ENCODE results near the gene FNBP1L. TPM values are rescaled to one million over a fixed set of nuclear protein-coding genes. Genes with fewer than 3 reads are reported as not detected.

Gene FNBP1L
- total and polyA plus RNA-seq, 3 donors from 2014 or later: 21.9 to 54.4 (median 46.5) TPM

DNA sequence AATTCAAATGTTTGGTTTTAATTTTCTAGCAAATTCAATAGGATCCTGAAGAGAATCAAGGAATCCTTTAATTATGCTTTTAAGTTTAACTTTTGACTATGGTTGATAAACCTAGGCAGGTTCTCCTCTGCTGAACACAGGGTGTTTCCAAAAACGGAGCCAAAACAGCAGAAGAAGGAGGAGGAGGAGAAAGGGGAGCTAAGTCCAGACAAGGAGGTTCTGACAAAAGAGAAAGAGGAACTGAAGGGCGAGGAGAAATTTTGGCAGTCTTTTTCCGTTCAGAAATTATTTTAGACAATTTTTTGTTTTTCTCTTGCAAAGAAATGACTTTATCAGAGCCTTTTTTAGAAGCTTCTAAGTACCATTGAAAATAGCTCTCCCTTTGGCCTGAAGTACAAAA lies 33.2 kb upstream of the FNBP1L start:
- TF ChIP-seq, protein P1, sequence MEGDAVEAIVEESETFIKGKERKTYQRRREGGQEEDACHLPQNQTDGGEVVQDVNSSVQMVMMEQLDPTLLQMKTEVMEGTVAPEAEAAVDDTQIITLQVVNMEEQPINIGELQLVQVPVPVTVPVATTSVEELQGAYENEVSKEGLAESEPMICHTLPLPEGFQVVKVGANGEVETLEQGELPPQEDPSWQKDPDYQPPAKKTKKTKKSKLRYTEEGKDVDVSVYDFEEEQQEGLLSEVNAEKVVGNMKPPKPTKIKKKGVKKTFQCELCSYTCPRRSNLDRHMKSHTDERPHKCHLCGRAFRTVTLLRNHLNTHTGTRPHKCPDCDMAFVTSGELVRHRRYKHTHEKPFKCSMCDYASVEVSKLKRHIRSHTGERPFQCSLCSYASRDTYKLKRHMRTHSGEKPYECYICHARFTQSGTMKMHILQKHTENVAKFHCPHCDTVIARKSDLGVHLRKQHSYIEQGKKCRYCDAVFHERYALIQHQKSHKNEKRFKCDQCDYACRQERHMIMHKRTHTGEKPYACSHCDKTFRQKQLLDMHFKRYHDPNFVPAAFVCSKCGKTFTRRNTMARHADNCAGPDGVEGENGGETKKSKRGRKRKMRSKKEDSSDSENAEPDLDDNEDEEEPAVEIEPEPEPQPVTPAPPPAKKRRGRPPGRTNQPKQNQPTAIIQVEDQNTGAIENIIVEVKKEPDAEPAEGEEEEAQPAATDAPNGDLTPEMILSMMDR (IDR thresholded peaks at IDR 0.05): no peak
- no peak for TF ChIP-seq POLR2A (IDR thresholded peaks at IDR 0.05)
- no peaks in the 10 kb centered on the region for H3K4me1 ChIP-seq
- intact Hi-C loops (cut with DNase I; ENCODE audit: low total_unique reads): no loop called here
- H3K27me3 ChIP-seq: no peaks in the 10 kb centered on the region
- 41 to 48% methylated on average over 3 of the region's 3 CpGs for WGBS, 2 donors
- H3K4me3 ChIP-seq: no peak overlapping the region
- no peaks in the 10 kb centered on the region for H3K36me3 ChIP-seq (ENCODE audit: low read depth, missing control alignments)
- H3K9me3 ChIP-seq: no peaks in the 10 kb centered on the region
- DNase-seq: no peak
- H3K27ac ChIP-seq: no peak overlapping the region

DNA sequence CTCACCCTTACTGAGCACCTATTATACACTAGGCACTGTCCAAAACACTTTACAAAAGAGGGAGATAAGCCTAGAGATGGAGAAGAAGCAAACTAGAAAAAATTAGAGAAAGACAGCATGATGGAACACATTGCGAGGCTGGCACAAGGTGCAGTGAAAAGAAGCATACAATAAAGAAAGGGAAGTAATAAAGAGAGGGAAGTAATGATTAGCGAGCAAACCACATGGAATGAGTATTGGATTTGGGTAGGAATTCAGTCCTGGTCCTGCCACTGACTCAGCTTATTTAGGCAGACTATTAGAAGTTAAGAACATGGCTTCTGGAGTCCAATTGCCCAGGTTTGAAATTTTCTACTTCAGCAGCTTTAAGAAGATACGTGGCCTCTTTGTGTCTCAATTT lies 32.6 kb upstream of the FNBP1L start:
- WGBS, 2 donors: 82 to 84% methylated on average over 3 of the region's 3 CpGs
- H3K27ac ChIP-seq: no peak overlapping the region
- H3K36me3 ChIP-seq (ENCODE audit: low read depth, missing control alignments): no peaks in the 10 kb centered on the region
- no peaks in the 10 kb centered on the region for H3K27me3 ChIP-seq
- DNase-seq: no peak
- TF ChIP-seq, protein P1 (IDR thresholded peaks at IDR 0.05): no peak
- no peak for TF ChIP-seq POLR2A (IDR thresholded peaks at IDR 0.05)
- intact Hi-C loops (cut with DNase I; ENCODE audit: low total_unique reads): no loop called here
- no peaks in the 10 kb centered on the region for H3K4me1 ChIP-seq
- H3K9me3 ChIP-seq: no peaks in the 10 kb centered on the region
- no peak overlapping the region for H3K4me3 ChIP-seq

DNA sequence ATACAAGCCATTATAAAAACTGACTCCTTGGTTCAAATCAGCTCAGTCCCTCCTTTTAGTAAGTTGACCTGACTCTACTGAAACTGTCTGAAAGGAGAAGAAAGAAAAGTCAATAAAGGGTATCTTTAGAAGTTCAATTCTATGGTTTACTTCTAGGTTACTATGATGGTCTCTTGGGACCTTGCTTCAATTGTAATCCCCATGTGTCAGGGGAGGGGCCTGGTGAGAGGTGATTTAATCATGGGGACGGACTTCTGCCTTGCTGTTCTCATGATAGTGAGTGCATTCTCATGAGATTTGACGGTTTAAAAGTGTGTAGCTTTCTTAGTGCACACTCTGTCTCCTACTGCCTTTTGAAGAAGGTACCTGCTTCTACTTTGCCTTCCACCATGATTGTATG lies 31.7 kb upstream of the FNBP1L start:
- intact Hi-C loops (cut with DNase I; ENCODE audit: low total_unique reads): no loop called here
- WGBS, 2 donors: 94 to 97% methylated on average over 2 of the region's 2 CpGs

DNA sequence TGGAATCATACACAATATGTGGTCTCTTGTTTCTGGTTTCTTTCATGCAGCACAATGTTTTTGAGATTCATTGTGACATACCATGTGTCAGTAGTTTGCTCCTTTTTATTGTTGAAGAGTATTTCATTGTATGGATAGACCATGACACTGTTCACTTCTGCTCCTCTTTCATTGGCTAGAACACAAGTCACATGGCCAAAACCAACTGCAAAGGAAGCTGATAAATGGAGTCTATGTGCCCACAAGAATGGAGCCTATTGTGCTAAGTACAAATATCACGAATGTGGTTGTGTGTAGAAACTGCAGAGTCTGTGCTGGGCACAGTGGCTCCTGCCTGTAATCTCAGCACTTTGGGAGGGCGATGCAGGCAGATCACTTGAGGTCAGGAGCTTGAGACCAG lies 28.6 kb upstream of the FNBP1L start:
- no peak overlapping the region for H3K4me3 ChIP-seq
- H3K9me3 ChIP-seq: no peaks in the 10 kb centered on the region
- intact Hi-C loops (cut with DNase I; ENCODE audit: low total_unique reads): no loop called here
- no peak overlapping the region for H3K27ac ChIP-seq
- no peaks in the 10 kb centered on the region for H3K27me3 ChIP-seq
- no peaks in the 10 kb centered on the region for H3K36me3 ChIP-seq (ENCODE audit: low read depth, missing control alignments)
- TF ChIP-seq POLR2A (IDR thresholded peaks at IDR 0.05): no peak
- TF ChIP-seq, protein P1 (IDR thresholded peaks at IDR 0.05): no peak
- 67 to 82% methylated on average over 1 to 2 of the region's 2 CpGs for WGBS, 2 donors
- no peak for DNase-seq
- H3K4me1 ChIP-seq: no peaks in the 10 kb centered on the region

More for the DNA sequence above, 31.7 kb upstream of the FNBP1L start:
- Histone ChIP-seq H3K4me1 (no peaks in the 10 kb centered on the region), H3K9me3 (no peaks in the 10 kb centered on the region), H3K27me3 (no peaks in the 10 kb centered on the region), H3K27ac (no peak overlapping the region), H3K4me3 (no peak overlapping the region), H3K36me3 (ENCODE audit: low read depth, missing control alignments) (no peaks in the 10 kb centered on the region)
- TF ChIP-seq POLR2A (IDR thresholded peaks at IDR 0.05): no peak
- TF ChIP-seq, protein P1 (IDR thresholded peaks at IDR 0.05): no peak
- DNase-seq: no peak

DNA sequence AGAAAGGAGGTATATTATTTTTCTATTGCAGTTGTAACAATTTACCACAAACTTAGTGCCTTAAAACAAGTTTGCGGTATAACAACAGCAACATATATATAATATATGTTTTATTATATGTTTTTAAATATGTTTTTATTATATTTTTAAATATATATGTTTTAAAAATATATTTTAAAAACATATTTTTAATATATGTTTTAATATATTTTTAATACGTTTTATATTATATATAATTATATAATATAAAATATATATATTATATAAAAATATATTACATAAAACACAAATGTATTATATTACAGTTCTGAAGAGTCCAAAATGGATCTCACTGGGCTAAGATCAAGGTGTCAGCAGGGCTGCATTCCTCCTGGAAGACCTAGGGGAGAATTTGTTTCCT lies 27.5 kb upstream of the FNBP1L start:
- Histone ChIP-seq H3K4me1 (no peaks in the 10 kb centered on the region), H3K4me3 (no peak overlapping the region), H3K9me3 (no peaks in the 10 kb centered on the region), H3K27me3 (no peaks in the 10 kb centered on the region), H3K27ac (no peak overlapping the region), H3K36me3 (ENCODE audit: low read depth, missing control alignments) (no peaks in the 10 kb centered on the region)
- no peak for DNase-seq
- intact Hi-C loops (cut with DNase I; ENCODE audit: low total_unique reads): no loop called here
- 94 to 98% methylated on average over 2 of the region's 2 CpGs for WGBS, 2 donors
- TF ChIP-seq POLR2A (IDR thresholded peaks at IDR 0.05): no peak
- TF ChIP-seq, protein P1 (IDR thresholded peaks at IDR 0.05): no peak

Data from testis (tissue), 3 donors.